H54 (cell line): ENCODE results near the gene CCDC17.

Source experiments
- DNase-seq: peaks from one replicate; pipeline ENCODE4 v3.0.0; 2011; ENCODE audit warnings: low spot score, mixed read lengths; ENCODE audit not compliant: insufficient read length
- FAIRE-seq: peaks from 3 replicates; lab custom pipeline; 2011; peaks lifted over from hg19 to GRCh38; lab: Jason Lieb, UNC
- POLR2A ChIP-seq: IDR thresholded peaks from 2 replicates; pipeline ENCODE4 v1.6.1; 2011; ENCODE audit warnings: low read depth, mild to moderate bottlenecking, low read length

The CCDC17 gene

GRCh38 chr1:45644661-45645060 is 20.8 kb upstream of the CCDC17 start:
- FAIRE-seq, result no peak
- TF ChIP-seq POLR2A, result no peak
- DNase-seq, result no peak

- no peak for FAIRE-seq
- no peak for DNase-seq
- TF ChIP-seq POLR2A, result no peak
Measured at GRCh38 chr1:45643978-45644377, 20.1 kb upstream of the CCDC17 start.

- TF ChIP-seq POLR2A, result no peak
- FAIRE-seq, result no peak
- DNase-seq, result no peak
Measured at GRCh38 chr1:45643321-45643720, 19.5 kb upstream of the CCDC17 start.

- FAIRE-seq, result no peak
- no peak for DNase-seq
- TF ChIP-seq POLR2A, result no peak
Measured at GRCh38 chr1:45640293-45640692, 16.4 kb upstream of the CCDC17 start.

GRCh38 chr1:45635211-45635610 is 11.4 kb upstream of the CCDC17 start:
- FAIRE-seq (no peak), DNase-seq (no peak)
- TF ChIP-seq POLR2A, result no peak

GRCh38 chr1:45630429-45630828 is 6.6 kb upstream of the CCDC17 start:
- DNase-seq, result no peak
- TF ChIP-seq POLR2A, result no peak
- no peak for FAIRE-seq

- no peak for TF ChIP-seq POLR2A
- DNase-seq (no peak), FAIRE-seq (no peak)
Measured at GRCh38 chr1:45629035-45629434, 5.2 kb upstream of the CCDC17 start.

- no peak for DNase-seq
- no peak for TF ChIP-seq POLR2A
- FAIRE-seq, result no peak
Measured at GRCh38 chr1:45622524-45623394, 1.1 kb downstream of the CCDC17 start.

- DNase-seq (no peak), FAIRE-seq (no peak)
- TF ChIP-seq POLR2A, result no peak
Measured at GRCh38 chr1:45621895-45622523, 1.8 kb downstream of the CCDC17 start.

GRCh38 chr1:45621501-45621836 is 2.4 kb downstream of the CCDC17 start:
- no peak for TF ChIP-seq POLR2A
- DNase-seq (no peak), FAIRE-seq (no peak)

GRCh38 chr1:45620588-45621500 is 3.0 kb downstream of the CCDC17 start:
- no peak for DNase-seq
- TF ChIP-seq POLR2A, result no peak
- FAIRE-seq, result no peak

- DNase-seq, result no peak
- no peak for TF ChIP-seq POLR2A
- no peak for FAIRE-seq
Measured at GRCh38 chr1:45619149-45619921, 4.5 kb downstream of the CCDC17 start.

- DNase-seq, result peak; percentile 33
- TF ChIP-seq POLR2A, result no peak
- FAIRE-seq, result no peak
Measured at GRCh38 chr1:45617618-45618017, 6.2 kb downstream of the CCDC17 start.
